ENCODE measurements around the gene FRMPD3. TPM values are rescaled to one million over a fixed set of nuclear protein-coding genes. Genes with fewer than 3 reads are reported as not detected.

Gene FRMPD3
- total RNA-seq, 1 experiment from 2014 or later: 2.0 TPM

DNA sequence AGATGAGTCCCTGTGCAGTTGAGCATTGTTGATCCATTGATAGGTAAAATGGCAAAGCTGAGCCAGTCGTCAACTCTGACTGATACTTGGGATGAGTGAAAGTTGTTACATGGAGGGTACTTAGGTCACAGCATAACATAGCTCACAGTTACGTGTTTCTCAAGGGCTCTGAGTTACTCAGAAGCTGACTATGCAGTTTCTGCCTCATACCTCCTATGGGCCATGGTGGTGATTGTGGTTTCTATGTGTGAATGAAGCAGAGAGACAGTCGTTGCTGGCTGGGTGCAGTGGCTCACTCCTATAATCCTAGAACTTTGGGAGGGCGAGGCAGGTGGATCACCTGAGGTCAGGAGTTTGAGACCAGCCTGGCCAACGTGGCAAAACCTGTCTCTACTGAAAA, 30.8 kb downstream of the FRMPD3 start (continued):
- TF ChIP-seq ZNF138 (CRISPR knock-in tag; conservative IDR thresholded peaks at IDR 0.05) (no peak), SOX15 (CRISPR knock-in tag; IDR thresholded peaks at IDR 0.05) (no peak), FOXP1 (CRISPR knock-in tag; IDR thresholded peaks at IDR 0.05; ENCODE audit: borderline replicate concordance) (no peak)
- TF ChIP-seq, protein P1, sequence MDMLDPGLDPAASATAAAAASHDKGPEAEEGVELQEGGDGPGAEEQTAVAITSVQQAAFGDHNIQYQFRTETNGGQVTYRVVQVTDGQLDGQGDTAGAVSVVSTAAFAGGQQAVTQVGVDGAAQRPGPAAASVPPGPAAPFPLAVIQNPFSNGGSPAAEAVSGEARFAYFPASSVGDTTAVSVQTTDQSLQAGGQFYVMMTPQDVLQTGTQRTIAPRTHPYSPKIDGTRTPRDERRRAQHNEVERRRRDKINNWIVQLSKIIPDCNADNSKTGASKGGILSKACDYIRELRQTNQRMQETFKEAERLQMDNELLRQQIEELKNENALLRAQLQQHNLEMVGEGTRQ (CRISPR knock-in tag; IDR thresholded peaks at IDR 0.05): no peak

DNA sequence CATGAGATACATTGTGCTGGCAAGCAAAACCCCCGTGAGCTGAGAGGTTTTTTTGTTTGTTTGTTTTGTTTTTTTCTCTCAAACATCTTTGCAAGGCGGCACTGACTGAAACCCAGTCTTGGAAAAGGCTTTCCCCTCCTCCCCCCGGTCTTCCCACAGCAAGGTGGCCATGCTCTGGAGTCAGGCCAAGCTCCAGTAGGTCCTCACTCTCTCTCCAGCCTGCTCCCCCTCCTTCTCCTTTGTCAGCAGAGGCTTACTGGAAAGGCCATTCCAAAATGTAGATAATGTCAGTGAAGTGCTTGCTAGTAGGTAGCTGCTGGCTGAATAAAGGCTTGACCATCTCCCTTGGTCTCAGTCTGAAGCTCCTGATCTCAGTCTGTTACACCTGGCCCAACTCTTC, 32.6 kb downstream of the FRMPD3 start:
- Mint-ChIP-seq H3K9me3 (no peaks in the 10 kb centered on the region), H3K4me3 (no peak overlapping the region), H3K27me3 (ENCODE audit: low read depth) (no peaks in the 10 kb centered on the region), H3K36me3 (no peaks in the 10 kb centered on the region), H3K27ac (no peak overlapping the region), H3K4me1 (peaks cover 9% of the 10 kb centered on the region; the same call in 1 of the 2 replicates)
- POLR2A ChIA-PET: no interaction called here
- no peak for ATAC-seq
- DNase-seq (ENCODE audit: low spot score): no peak
- TF ChIP-seq ZNF416 (CRISPR knock-in tag; IDR thresholded peaks at IDR 0.05): no peak
- TF ChIP-seq, protein P2, sequence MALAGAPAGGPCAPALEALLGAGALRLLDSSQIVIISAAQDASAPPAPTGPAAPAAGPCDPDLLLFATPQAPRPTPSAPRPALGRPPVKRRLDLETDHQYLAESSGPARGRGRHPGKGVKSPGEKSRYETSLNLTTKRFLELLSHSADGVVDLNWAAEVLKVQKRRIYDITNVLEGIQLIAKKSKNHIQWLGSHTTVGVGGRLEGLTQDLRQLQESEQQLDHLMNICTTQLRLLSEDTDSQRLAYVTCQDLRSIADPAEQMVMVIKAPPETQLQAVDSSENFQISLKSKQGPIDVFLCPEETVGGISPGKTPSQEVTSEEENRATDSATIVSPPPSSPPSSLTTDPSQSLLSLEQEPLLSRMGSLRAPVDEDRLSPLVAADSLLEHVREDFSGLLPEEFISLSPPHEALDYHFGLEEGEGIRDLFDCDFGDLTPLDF (CRISPR knock-in tag; IDR thresholded peaks at IDR 0.05): no peak
- TF ChIP-seq NR2C2 (CRISPR knock-in tag; IDR thresholded peaks at IDR 0.05): no peak
- TF ChIP-seq ZNF396 (CRISPR knock-in tag; IDR thresholded peaks at IDR 0.05; ENCODE audit: borderline replicate concordance): no peak
- TF ChIP-seq, protein P3, sequence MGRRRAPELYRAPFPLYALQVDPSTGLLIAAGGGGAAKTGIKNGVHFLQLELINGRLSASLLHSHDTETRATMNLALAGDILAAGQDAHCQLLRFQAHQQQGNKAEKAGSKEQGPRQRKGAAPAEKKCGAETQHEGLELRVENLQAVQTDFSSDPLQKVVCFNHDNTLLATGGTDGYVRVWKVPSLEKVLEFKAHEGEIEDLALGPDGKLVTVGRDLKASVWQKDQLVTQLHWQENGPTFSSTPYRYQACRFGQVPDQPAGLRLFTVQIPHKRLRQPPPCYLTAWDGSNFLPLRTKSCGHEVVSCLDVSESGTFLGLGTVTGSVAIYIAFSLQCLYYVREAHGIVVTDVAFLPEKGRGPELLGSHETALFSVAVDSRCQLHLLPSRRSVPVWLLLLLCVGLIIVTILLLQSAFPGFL (CRISPR knock-in tag; IDR thresholded peaks at IDR 0.05; ENCODE audit: borderline replicate concordance): no peak
- no peak for TF ChIP-seq KAT7 (CRISPR knock-in tag; IDR thresholded peaks at IDR 0.05; ENCODE audit: borderline replicate concordance)
- TF ChIP-seq, protein P4, sequence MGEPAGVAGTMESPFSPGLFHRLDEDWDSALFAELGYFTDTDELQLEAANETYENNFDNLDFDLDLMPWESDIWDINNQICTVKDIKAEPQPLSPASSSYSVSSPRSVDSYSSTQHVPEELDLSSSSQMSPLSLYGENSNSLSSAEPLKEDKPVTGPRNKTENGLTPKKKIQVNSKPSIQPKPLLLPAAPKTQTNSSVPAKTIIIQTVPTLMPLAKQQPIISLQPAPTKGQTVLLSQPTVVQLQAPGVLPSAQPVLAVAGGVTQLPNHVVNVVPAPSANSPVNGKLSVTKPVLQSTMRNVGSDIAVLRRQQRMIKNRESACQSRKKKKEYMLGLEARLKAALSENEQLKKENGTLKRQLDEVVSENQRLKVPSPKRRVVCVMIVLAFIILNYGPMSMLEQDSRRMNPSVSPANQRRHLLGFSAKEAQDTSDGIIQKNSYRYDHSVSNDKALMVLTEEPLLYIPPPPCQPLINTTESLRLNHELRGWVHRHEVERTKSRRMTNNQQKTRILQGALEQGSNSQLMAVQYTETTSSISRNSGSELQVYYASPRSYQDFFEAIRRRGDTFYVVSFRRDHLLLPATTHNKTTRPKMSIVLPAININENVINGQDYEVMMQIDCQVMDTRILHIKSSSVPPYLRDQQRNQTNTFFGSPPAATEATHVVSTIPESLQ (CRISPR knock-in tag; IDR thresholded peaks at IDR 0.05): no peak
- TF ChIP-seq, protein P5, sequence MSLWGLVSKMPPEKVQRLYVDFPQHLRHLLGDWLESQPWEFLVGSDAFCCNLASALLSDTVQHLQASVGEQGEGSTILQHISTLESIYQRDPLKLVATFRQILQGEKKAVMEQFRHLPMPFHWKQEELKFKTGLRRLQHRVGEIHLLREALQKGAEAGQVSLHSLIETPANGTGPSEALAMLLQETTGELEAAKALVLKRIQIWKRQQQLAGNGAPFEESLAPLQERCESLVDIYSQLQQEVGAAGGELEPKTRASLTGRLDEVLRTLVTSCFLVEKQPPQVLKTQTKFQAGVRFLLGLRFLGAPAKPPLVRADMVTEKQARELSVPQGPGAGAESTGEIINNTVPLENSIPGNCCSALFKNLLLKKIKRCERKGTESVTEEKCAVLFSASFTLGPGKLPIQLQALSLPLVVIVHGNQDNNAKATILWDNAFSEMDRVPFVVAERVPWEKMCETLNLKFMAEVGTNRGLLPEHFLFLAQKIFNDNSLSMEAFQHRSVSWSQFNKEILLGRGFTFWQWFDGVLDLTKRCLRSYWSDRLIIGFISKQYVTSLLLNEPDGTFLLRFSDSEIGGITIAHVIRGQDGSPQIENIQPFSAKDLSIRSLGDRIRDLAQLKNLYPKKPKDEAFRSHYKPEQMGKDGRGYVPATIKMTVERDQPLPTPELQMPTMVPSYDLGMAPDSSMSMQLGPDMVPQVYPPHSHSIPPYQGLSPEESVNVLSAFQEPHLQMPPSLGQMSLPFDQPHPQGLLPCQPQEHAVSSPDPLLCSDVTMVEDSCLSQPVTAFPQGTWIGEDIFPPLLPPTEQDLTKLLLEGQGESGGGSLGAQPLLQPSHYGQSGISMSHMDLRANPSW (CRISPR knock-in tag; conservative IDR thresholded peaks at IDR 0.05; ENCODE audit: low read depth): no peak
- CTCF ChIA-PET: interaction anchor here (1.8 kb wide), 1 partner anchor 11 kb away, joined by 6 read pairs; no protein-coding TSS in a partner anchor

DNA sequence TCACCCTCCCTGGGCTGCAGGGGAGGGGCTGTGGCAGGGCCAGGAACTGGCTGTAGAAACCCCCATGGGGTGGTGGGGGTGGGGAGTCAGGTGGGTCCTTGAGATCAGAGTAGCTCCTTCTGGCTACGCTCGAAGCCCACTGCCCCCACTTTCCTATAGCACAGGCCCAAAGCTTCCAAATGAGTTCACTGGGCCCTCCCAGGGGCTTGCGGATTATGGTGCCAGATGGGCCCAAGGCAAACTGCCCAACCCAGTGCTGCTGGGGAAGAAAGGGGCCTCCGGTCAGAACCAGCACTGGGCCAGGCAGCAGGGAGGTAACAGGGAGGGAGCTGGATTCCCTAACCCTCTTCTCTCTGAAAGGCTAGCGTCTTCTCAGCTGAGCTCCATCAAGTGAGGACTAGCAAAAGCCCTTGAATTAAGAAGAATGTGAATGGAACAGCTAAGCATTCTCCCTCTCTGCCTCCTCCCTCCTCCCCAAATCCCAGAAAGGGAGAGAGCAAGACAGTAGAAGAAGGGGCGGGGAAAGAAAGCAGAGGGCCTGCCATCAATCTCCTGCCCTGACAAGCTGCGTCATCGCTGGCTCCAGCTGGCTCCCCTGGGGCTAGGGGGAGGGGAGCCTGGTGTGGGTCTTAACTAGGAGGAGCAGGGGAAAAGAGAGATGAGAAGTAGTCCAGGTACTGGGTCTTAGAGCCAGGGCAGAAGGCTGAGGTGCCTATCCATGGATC, 34.7 kb downstream of the FRMPD3 start:
- H3K36me3 Mint-ChIP-seq: no peaks in the 10 kb centered on the region

More for the DNA sequence above, 34.7 kb downstream of the FRMPD3 start:
- no peak overlapping the region for H3K4me3 Mint-ChIP-seq
- H3K27ac Mint-ChIP-seq: no peak overlapping the region
- no peak for TF ChIP-seq ZNF263 (CRISPR knock-in tag; IDR thresholded peaks at IDR 0.05; ENCODE audit: low read depth)
- no peak for TF ChIP-seq ZNF138 (CRISPR knock-in tag; conservative IDR thresholded peaks at IDR 0.05)
- no peak for TF ChIP-seq JAZF1 (CRISPR knock-in tag; IDR thresholded peaks at IDR 0.05)
- TF ChIP-seq, protein P6, sequence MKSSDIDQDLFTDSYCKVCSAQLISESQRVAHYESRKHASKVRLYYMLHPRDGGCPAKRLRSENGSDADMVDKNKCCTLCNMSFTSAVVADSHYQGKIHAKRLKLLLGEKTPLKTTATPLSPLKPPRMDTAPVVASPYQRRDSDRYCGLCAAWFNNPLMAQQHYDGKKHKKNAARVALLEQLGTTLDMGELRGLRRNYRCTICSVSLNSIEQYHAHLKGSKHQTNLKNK (CRISPR knock-in tag; IDR thresholded peaks at IDR 0.05): no peak
- TF ChIP-seq, protein P7, sequence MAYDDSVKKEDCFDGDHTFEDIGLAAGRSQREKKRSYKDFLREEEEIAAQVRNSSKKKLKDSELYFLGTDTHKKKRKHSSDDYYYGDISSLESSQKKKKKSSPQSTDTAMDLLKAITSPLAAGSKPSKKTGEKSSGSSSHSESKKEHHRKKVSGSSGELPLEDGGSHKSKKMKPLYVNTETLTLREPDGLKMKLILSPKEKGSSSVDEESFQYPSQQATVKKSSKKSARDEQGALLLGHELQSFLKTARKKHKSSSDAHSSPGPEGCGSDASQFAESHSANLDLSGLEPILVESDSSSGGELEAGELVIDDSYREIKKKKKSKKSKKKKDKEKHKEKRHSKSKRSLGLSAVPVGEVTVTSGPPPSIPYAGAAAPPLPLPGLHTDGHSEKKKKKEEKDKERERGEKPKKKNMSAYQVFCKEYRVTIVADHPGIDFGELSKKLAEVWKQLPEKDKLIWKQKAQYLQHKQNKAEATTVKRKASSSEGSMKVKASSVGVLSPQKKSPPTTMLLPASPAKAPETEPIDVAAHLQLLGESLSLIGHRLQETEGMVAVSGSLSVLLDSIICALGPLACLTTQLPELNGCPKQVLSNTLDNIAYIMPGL (CRISPR knock-in tag; IDR thresholded peaks at IDR 0.05): no peak
- no peak for TF ChIP-seq ZNF416 (CRISPR knock-in tag; IDR thresholded peaks at IDR 0.05)
- TF ChIP-seq NFE2L1 (CRISPR knock-in tag; IDR thresholded peaks at IDR 0.05): no peak
- TF ChIP-seq, protein P8, sequence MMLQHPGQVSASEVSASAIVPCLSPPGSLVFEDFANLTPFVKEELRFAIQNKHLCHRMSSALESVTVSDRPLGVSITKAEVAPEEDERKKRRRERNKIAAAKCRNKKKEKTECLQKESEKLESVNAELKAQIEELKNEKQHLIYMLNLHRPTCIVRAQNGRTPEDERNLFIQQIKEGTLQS (CRISPR knock-in tag; conservative IDR thresholded peaks at IDR 0.05): no peak
- H3K9me3 Mint-ChIP-seq: no peaks in the 10 kb centered on the region
- peaks cover 4% of the 10 kb centered on the region for H3K4me1 Mint-ChIP-seq
- DNase-seq (ENCODE audit: low spot score) (peak; percentile 14), ATAC-seq (peak; percentile 63)
- H3K27me3 Mint-ChIP-seq (ENCODE audit: low read depth): no peaks in the 10 kb centered on the region
- CTCF ChIA-PET: interaction anchor here (1.1 to 2.3 kb wide), 2 partner anchors 33 to 171 kb away, joined by 3 to 15 read pairs; no protein-coding TSS in a partner anchor
- POLR2A ChIA-PET: no interaction called here
